ENCODE data around the gene PCNT.
"Not testable (repeated sequence)": the region's sequence is repeated elsewhere in the genome, so short reads cannot be mapped to it uniquely, and the experiment has no call there.

Gene PCNT

DNA sequence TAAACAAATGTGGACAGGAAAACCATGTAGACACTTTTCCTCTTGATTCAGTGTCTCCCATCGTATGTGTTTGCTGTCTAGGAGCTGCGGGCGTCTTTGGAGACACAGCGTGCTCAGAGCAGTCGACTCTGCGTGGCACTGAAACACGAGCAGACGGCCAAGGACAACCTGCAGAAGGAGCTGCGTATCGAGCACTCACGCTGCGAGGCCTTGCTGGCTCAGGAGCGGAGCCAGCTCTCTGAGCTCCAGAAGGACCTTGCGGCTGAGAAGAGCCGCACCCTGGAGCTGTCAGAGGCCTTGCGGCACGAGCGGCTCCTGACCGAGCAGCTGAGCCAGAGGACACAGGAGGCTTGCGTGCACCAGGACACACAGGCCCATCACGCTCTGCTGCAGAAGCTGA, 107.5 kb downstream of the PCNT start:
- CTCF ChIA-PET: no interaction called here

DNA sequence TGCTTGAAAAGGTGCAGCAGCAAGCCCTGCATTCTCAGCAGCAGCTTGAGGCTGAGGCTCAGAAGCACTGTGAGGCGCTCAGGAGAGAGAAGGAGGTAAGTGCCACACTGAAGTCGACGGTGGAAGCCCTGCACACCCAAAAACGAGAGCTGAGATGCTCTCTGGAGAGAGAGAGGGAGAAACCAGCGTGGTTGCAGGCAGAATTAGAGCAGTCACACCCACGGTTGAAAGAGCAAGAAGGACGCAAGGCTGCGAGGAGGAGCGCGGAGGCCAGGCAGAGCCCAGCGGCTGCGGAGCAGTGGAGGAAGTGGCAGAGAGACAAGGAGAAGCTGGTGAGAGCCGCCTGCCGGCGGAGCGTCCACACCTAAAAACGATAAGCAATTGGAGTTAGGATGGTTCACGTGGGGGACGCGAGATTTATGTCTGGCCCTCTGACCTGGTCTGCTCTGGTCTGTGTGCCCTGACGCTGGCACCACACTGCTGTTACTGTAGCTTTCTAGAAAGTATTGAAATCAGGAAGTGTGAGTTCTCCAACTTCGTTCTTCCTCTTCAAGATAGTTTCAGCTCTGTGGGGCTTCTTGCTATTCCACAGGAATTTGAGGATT, 108.0 kb downstream of the PCNT start:
- TF ChIP-seq ARNT (IDR thresholded peaks at IDR 0.05) (no peak), L3MBTL2 (conservative IDR thresholded peaks at IDR 0.05) (no peak), FOXA1 (IDR thresholded peaks at IDR 0.05) (no peak), NFRKB (IDR thresholded peaks at IDR 0.05) (no peak), ZNF384 (IDR thresholded peaks at IDR 0.05) (no peak), SUZ12 (IDR thresholded peaks at IDR 0.05) (no peak), TARDBP (IDR thresholded peaks at IDR 0.05) (no peak)
- TF ChIP-seq, protein P1, sequence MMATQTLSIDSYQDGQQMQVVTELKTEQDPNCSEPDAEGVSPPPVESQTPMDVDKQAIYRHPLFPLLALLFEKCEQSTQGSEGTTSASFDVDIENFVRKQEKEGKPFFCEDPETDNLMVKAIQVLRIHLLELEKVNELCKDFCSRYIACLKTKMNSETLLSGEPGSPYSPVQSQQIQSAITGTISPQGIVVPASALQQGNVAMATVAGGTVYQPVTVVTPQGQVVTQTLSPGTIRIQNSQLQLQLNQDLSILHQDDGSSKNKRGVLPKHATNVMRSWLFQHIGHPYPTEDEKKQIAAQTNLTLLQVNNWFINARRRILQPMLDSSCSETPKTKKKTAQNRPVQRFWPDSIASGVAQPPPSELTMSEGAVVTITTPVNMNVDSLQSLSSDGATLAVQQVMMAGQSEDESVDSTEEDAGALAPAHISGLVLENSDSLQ (IDR thresholded peaks at IDR 0.05): no peak
- ChIA-PET POLR2A (no interaction called here), CTCF (no interaction called here)
- no peak for DNase-seq (ENCODE audit: extremely low spot score)

More for the DNA sequence above, 107.5 kb downstream of the PCNT start:
- DNase-seq (ENCODE audit: extremely low spot score): no peak
- POLR2A ChIA-PET: no interaction called here
- TF ChIP-seq FOXM1 (IDR thresholded peaks at IDR 0.05; ENCODE audit: borderline replicate concordance) (no peak), SUZ12 (IDR thresholded peaks at IDR 0.05) (no peak), CTBP1 (IDR thresholded peaks at IDR 0.05; ENCODE audit: borderline replicate concordance) (no peak), SP1 (IDR thresholded peaks at IDR 0.05) (no peak), NFRKB (IDR thresholded peaks at IDR 0.05) (no peak), ZNF384 (IDR thresholded peaks at IDR 0.05) (no peak), TARDBP (IDR thresholded peaks at IDR 0.05) (no peak), FOXA1 (IDR thresholded peaks at IDR 0.05) (no peak), ARNT (IDR thresholded peaks at IDR 0.05) (no peak), L3MBTL2 (conservative IDR thresholded peaks at IDR 0.05) (no peak), HDGF (IDR thresholded peaks at IDR 0.05; ENCODE audit: borderline replicate concordance) (no peak), ELF4 (IDR thresholded peaks at IDR 0.05) (no peak)
- TF ChIP-seq, protein P1 (IDR thresholded peaks at IDR 0.05): no peak

DNA sequence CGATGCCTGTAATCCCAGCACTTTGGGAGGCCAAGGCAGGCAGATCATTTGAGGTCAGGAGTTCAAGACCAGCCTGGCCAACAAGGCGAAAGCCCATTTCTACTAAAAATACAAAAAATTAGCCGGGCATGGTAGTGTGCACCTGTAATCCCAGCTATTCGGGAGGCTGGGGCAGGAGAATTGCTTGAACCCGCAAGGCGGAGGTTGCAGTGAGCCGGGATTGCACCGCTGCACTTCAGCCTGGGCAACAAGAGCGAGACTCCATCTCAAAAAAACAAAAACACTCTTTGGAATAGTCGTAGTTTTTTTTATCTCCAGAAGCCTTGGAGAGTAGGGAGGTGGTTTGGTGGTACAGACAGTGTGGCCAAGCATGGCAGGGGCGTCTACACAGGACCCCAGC, 109.2 kb downstream of the PCNT start:
- POLR2A ChIA-PET; CTCF ChIA-PET; DNase-seq (ENCODE audit: extremely low spot score): not testable (repeated sequence)

DNA sequence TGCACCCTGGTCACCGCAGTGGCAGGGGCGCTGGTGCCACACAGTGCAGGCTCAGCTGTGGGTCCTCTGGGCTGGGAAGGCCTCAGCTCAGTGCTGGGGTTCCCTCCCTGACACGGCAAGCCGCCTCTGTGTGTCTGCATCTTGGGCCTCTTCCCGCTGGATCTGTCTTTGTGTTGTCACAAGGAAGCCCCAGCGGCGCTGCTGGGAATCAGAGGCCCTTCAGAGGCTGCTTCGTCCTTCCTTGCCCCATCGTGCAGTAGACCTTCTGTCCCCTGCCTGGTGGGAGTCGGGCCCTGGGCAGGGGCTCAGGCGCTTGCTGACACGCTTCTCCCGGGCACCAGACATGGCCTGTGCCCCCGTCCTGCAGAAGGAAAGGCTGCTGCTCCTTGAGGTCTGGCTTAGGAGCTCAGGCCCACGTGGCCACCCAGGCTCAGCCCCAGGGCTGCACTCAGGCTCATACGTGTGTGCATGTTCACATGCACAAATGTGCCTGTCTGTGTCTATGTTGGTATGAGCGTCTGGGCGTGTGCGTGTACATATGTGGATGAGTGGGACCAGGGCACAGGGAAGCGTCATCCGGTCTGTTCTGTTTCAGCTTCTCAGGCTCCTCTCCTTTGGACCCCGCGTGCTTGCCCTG, 110.5 kb downstream of the PCNT start:
- DNase-seq (ENCODE audit: extremely low spot score): no peak
- ChIA-PET POLR2A (no interaction called here), CTCF (interaction anchor here (1.0 kb wide), 1 partner anchor 22 kb away, joined by 3 read pairs; no protein-coding TSS in a partner anchor)
- TF ChIP-seq FOXA1 (IDR thresholded peaks at IDR 0.05) (no peak), SP1 (IDR thresholded peaks at IDR 0.05) (no peak), FOXM1 (IDR thresholded peaks at IDR 0.05; ENCODE audit: borderline replicate concordance) (no peak), ELF4 (IDR thresholded peaks at IDR 0.05) (no peak), ARNT (IDR thresholded peaks at IDR 0.05) (no peak)

DNA sequence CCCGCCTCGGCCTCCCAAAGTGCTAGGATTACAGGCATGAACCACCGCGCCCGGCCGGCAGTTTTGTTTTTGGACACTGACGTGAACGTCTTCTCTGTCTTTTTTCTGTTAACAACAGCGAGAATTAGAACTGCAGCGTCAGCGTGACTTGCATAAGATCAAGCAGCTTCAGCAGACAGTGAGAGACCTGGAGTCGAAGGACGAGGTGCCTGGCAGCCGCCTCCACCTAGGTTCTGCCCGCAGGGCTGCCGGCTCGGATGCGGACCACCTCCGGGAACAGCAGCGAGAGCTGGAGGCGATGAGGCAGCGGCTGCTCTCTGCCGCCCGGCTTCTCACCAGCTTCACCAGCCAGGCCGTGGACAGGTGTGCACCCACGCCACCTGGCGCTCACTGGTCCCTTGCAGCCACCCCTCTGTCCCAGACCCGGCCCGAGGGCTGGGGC, 111.9 kb downstream of the PCNT start:
- ChIA-PET CTCF (no interaction called here), POLR2A (no interaction called here)
- no peak for DNase-seq (ENCODE audit: extremely low spot score)
- TF ChIP-seq, protein P1 (IDR thresholded peaks at IDR 0.05): no peak
- TF ChIP-seq FOXK2 (IDR thresholded peaks at IDR 0.05) (no peak), SUZ12 (IDR thresholded peaks at IDR 0.05) (no peak), CTBP1 (IDR thresholded peaks at IDR 0.05; ENCODE audit: borderline replicate concordance) (no peak), NFRKB (IDR thresholded peaks at IDR 0.05) (no peak), ZNF384 (IDR thresholded peaks at IDR 0.05) (no peak), L3MBTL2 (conservative IDR thresholded peaks at IDR 0.05) (no peak), ELF4 (IDR thresholded peaks at IDR 0.05) (no peak), LEF1 (IDR thresholded peaks at IDR 0.05; ENCODE audit: borderline replicate concordance) (no peak), TARDBP (IDR thresholded peaks at IDR 0.05) (no peak)

DNA sequence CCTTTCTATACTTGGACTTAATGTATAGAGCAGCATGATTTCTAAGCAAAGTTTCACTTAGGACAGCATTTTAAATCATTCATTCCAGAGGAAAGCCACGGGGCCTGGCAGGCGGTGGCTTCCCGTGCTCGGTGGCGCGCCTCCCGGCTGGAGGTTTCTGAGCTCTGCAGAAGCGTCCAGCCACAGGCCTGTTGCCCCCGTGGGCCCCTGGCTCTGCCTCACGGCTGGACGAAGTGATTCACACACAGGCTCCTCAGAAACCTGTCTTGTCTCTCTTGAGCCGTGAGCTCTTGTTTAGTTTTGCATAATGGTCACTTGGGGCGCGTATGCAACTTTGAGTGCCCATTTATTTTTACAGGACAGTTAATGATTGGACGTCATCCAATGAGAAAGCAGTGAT, 112.7 kb downstream of the PCNT start:
- TF ChIP-seq TARDBP (IDR thresholded peaks at IDR 0.05) (no peak), ARNT (IDR thresholded peaks at IDR 0.05) (no peak), CTBP1 (IDR thresholded peaks at IDR 0.05; ENCODE audit: borderline replicate concordance) (no peak), ELF4 (IDR thresholded peaks at IDR 0.05) (no peak), BHLHE40 (IDR thresholded peaks at IDR 0.05; ENCODE audit: borderline replicate concordance) (no peak), FOXK2 (IDR thresholded peaks at IDR 0.05) (no peak), SUZ12 (IDR thresholded peaks at IDR 0.05) (no peak)
- DNase-seq (ENCODE audit: extremely low spot score): no peak
- ChIA-PET POLR2A (no interaction called here), CTCF (no interaction called here)

DNA sequence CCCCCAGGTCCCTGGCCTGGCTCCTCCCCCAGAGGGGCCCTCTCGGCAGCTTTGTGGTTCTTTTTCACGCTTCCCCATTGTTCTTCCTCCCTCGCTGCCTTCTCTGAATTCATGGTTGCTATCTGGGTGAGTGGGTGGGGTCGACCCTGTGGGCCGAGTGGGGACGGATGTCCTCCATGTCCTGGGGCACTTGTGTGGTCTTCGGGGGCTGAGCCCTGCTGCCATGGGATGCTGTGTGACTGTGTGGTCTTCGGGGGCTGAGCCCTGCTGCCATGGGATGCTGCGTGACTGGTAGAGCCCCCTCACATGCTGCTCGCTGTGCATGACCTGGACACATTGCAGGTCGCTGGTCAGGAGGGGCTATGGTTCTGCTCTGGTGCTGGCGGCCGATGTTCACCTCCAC, 113.1 kb downstream of the PCNT start:
- CTCF ChIA-PET: interaction anchor here (0.6 kb wide), 1 partner anchor 34 kb away, joined by 5 read pairs; no protein-coding TSS in a partner anchor
- TF ChIP-seq HDGF (IDR thresholded peaks at IDR 0.05; ENCODE audit: borderline replicate concordance) (no peak), ZNF384 (IDR thresholded peaks at IDR 0.05) (no peak), TARDBP (IDR thresholded peaks at IDR 0.05) (no peak), L3MBTL2 (conservative IDR thresholded peaks at IDR 0.05) (no peak), SP1 (IDR thresholded peaks at IDR 0.05) (no peak), LEF1 (IDR thresholded peaks at IDR 0.05; ENCODE audit: borderline replicate concordance) (no peak), CTBP1 (IDR thresholded peaks at IDR 0.05; ENCODE audit: borderline replicate concordance) (no peak), SUZ12 (IDR thresholded peaks at IDR 0.05) (no peak)
- TF ChIP-seq, protein P1 (IDR thresholded peaks at IDR 0.05): no peak
- no peak for DNase-seq (ENCODE audit: extremely low spot score)
- POLR2A ChIA-PET: no interaction called here
